Mesothelial cell of epicardium (in vitro differentiated cells): ENCODE data around the gene DDHD1. TPM values are rescaled to one million over a fixed set of nuclear protein-coding genes. Genes with fewer than 3 reads are reported as not detected.
"Not testable (repeated sequence)": the region's sequence is repeated elsewhere in the genome, so short reads cannot be mapped to it uniquely, and the experiment has no call there.

Experiments used
- DNase-seq, 2 experiments: peaks; one replicate each; pipeline ENCODE4 v3.0.0; 2021; ENCODE audit warnings: low spot score in 2 of 2; ENCODE audit not compliant: unreplicated experiment in 2 of 2
- H3K27ac Mint-ChIP-seq: 2 replicates; pipeline ENCODE4 v1.8.0; 2021; ENCODE audit warnings: mixed read lengths
- H3K27me3 Mint-ChIP-seq: 2 replicates; pipeline ENCODE4 v1.8.0; 2021; ENCODE audit warnings: low read depth, mixed read lengths
- H3K36me3 Mint-ChIP-seq: 2 replicates; pipeline ENCODE4 v1.8.0; 2021; ENCODE audit warnings: mixed read lengths
- H3K4me1 Mint-ChIP-seq: 2 replicates; pipeline ENCODE4 v1.8.0; 2021; ENCODE audit warnings: mixed read lengths
- H3K4me3 Mint-ChIP-seq: 2 replicates; pipeline ENCODE4 v1.8.0; 2021; ENCODE audit warnings: mild to moderate bottlenecking, moderate library complexity, mixed read lengths
- H3K9me3 Mint-ChIP-seq: 2 replicates; pipeline ENCODE4 v1.8.0; 2021; ENCODE audit warnings: mixed read lengths
- CTCF ChIP-seq: fragments of 200-600 bp; sonication (generic); IDR thresholded peaks from one replicate; pipeline ENCODE4 v1.5.0; 2021; ENCODE audit warnings: antibody characterized with exemption; ENCODE audit not compliant: unreplicated experiment
- total RNA-seq: library from RNA; stranded (reverse); gene quantifications from 3 replicates; pipeline ENCODE4 v1.2.1, GENCODE V29; 2021

Gene DDHD1
- total RNA-seq, 1 donor from 2014 or later = 24.3 TPM

- no peaks in the 10 kb centered on the region for H3K4me1 Mint-ChIP-seq
- no peak overlapping the region for H3K4me3 Mint-ChIP-seq
- DNase-seq = no peak
- H3K27ac Mint-ChIP-seq = no peak overlapping the region
- peaks cover 52% of the 10 kb centered on the region for H3K9me3 Mint-ChIP-seq
- TF ChIP-seq CTCF = no peak
- H3K36me3 Mint-ChIP-seq = peaks cover 66% of the 10 kb centered on the region
- no peaks in the 10 kb centered on the region for H3K27me3 Mint-ChIP-seq
Observed at GRCh38 chr14:53137568-53138203, 15.4 kb downstream of the DDHD1 start.

GRCh38 chr14:53130491-53130890 is 22.6 kb downstream of the DDHD1 start:
- H3K9me3 Mint-ChIP-seq, H3K27ac Mint-ChIP-seq, DNase-seq, H3K4me3 Mint-ChIP-seq, H3K4me1 Mint-ChIP-seq, H3K36me3 Mint-ChIP-seq, H3K27me3 Mint-ChIP-seq: not testable (repeated sequence)

DNA sequence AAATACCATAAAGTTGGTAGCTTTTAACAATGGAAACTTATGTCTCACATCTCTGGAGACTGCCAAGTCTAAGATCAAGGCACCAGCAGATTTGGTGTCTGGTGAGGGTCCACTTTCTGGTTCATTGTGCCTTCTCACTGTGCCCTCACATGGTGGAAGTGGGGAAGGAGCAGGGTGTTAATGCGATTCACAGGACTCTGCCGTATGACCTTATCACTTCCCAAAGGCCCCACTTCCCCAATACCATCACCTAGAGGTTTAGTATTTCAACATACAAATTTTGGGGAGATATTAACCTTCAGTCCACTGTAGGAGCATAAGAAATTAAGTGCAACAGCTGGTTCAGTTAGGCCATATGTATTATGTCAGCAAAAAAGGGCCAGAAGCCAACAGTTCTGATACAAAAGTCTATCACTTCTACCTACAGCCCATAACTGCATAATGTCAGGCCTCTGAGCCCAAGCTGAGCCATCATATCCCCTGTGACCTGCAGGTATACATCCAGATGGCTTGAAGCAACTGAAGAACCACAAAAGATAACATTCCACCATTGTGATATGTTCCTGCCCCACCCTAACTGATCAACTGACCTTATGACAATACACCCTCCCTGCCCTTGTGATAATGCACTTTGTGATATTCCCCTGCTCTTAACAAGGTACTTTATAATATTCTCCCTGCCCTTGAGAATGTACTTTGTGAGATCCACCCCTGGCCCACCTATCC is 24.7 kb downstream of the DDHD1 start:
- no peak for DNase-seq
- Mint-ChIP-seq H3K4me1 (peaks cover 4% of the 10 kb centered on the region), H3K4me3 (no peak overlapping the region), H3K27me3 (no peaks in the 10 kb centered on the region), H3K9me3 (no peaks in the 10 kb centered on the region), H3K27ac (no peak overlapping the region), H3K36me3 (no peaks in the 10 kb centered on the region)
- no peak for TF ChIP-seq CTCF

DNA sequence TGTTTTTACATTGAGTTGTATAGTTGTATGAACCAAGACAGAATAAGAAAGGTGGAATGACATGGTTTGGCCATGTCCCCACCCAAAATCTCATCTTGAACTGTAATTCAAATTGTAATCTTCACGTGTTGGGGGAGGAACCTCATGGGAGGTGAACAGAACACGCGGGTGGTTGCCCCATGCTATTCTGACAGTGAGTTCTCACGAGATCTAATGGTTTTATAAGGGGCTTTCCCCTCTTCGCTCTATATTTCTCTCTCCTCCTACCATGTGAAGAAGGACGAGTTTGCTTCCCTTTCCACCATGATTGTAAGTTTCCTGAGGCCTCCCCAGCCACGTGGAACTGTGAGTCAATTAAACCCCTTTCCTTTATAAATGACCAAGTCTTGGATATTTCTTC is 25.3 kb downstream of the DDHD1 start:
- no peaks in the 10 kb centered on the region for H3K9me3 Mint-ChIP-seq
- H3K36me3 Mint-ChIP-seq = no peaks in the 10 kb centered on the region

GRCh38 chr14:53127151-53127550 is 26.0 kb downstream of the DDHD1 start:
- no peak for TF ChIP-seq CTCF
- H3K36me3 Mint-ChIP-seq = peaks cover under 1% of the 10 kb centered on the region
- peaks cover 4% of the 10 kb centered on the region for H3K4me1 Mint-ChIP-seq
- H3K27ac Mint-ChIP-seq = no peak overlapping the region
- no peaks in the 10 kb centered on the region for H3K27me3 Mint-ChIP-seq
- DNase-seq = no peak
- H3K9me3 Mint-ChIP-seq = no peaks in the 10 kb centered on the region
- no peak overlapping the region for H3K4me3 Mint-ChIP-seq

More for the DNA sequence above, 25.3 kb downstream of the DDHD1 start:
- Mint-ChIP-seq H3K4me3 (no peak overlapping the region), H3K27me3 (no peaks in the 10 kb centered on the region), H3K27ac (no peak overlapping the region), H3K4me1 (peaks cover 4% of the 10 kb centered on the region)
- no peak for DNase-seq
- TF ChIP-seq CTCF = no peak

GRCh38 chr14:53126731-53127130 is 26.4 kb downstream of the DDHD1 start:
- no peaks in the 10 kb centered on the region for H3K27me3 Mint-ChIP-seq
- no peak overlapping the region for H3K27ac Mint-ChIP-seq

More at GRCh38 chr14:53126731-53127130, 26.4 kb downstream of the DDHD1 start:
- Mint-ChIP-seq H3K36me3 (peaks cover 4% of the 10 kb centered on the region), H3K4me3 (no peak overlapping the region), H3K4me1 (peaks cover 4% of the 10 kb centered on the region), H3K9me3 (peaks cover 3% of the 10 kb centered on the region)
- no peak for TF ChIP-seq CTCF
- no peak for DNase-seq
